GM18505 (cell line): ENCODE measurements around the gene RETN.

Source experiments
- ATAC-seq: cut with Tn5 transposase; IDR thresholded peaks from one replicate; pipeline ENCODE4 v1.9.1; 2021; ENCODE audit not compliant: unreplicated experiment
- POLR2A ChIP-seq: IDR thresholded peaks from 4 replicates; pipeline ENCODE4 v1.6.1; 2011; ENCODE audit warnings: borderline replicate concordance; ENCODE audit not compliant: insufficient read depth, insufficient read length; ENCODE audit errors: extremely low read depth

Gene RETN

DNA sequence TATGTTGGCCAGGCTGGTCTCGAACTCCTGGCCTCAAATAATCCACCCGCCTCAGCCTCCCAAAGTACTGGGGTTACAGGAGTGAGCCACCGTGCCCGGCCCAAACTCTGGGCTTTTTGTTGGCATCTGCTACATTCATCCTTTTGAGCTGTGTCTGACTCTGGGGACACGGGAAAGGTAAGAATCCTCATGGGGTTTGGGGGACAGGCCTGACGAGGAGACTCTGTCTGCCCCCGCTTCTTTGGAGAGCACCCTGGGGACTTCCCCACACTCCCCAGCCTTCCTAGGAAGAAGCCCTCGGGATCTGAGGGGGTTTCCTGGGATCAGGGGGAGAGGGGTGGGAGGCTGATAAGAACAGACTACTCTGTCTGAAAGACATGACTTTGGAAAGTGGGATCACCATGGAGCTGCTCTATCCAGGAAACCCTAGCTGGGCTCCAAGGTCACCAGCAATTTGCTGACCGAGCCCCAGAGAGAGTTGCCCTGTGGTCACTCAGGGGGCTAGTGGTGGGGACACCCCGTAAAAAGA, 41.1 kb downstream of the RETN start:
- TF ChIP-seq POLR2A = no peak
- no peak for ATAC-seq

DNA sequence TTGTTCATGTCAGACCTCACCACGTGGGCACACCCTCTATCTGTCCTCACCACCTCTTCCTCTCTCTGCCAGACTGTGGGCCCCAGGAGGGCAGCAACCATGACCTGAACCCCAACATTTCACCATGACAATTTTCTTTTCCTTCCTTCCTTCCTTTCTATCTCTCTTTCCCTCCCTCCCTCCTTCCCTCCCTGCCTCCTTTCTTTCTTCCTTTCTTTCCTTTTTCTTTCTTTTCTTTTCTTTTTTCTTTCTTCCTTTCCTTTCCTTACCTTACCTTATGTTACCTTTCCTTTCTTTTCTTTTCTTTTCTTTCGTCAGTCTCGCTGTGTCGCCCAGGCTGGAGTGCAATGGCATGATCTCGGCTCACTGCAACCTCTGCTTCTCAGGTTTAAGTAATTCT, 41.8 kb downstream of the RETN start:
- no peak for ATAC-seq
- no peak for TF ChIP-seq POLR2A

DNA sequence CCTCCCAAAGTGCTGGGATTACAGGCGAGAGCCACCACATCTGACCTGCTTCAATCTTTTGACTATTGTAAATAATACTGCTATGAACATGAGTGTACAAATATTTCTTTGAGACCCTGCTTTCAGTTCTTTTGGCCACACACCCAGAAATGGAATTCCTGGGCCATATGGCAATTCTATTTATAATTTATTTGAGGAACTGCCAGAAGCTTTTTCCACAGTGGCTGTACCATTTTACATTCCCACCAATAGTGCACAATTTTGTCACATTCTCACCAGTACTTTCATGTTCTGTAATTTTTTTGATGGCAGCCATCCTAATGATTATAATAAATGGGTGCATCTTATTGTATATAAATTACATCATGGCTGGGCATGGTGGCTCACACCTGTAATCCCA, 46.8 kb downstream of the RETN start:
- no peak for ATAC-seq
- no peak for TF ChIP-seq POLR2A

DNA sequence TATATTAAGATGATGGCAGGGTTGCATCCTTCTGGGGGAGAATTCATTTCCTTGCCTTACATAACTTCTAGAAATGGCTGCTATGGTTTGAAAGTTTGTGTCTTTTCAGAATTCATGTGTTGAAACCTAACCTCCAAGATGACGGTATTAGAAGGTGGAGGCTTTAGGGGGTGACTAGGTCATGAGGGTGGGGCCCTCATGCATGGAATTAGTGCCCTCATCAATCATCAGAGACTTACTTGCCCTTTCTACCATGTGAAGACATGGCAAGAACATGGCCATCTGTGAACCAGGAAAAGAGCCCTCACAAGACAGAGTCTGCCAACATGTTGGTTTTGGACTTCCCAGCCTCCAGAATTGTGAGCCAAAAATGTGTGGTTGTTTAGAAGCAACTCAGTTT, 47.9 kb downstream of the RETN start:
- no peak for ATAC-seq
- TF ChIP-seq POLR2A = no peak

DNA sequence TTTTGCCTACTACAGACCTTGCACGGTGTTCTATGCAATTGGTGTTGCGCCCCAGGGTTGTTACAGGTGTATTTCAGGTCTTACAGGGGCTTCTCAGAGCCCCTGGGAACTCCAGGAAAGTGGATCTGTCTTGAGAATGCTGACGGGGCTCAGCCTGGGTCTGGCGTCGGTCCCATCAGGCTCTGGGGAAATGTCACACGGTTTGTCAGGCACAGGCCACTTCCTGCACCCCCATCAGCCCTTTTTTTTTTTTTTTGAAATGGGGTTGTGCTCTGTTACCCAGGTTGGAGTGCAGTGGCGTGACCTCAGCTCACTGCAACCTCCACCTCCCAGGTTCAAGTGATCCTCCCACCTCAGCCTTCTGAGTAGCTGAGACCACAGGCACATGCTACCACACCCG, 49.8 kb downstream of the RETN start:
- ATAC-seq = no peak
- no peak for TF ChIP-seq POLR2A
